ENCODE data around the gene DOK4. TPM values are rescaled to one million over a fixed set of nuclear protein-coding genes. Genes with fewer than 3 reads are reported as not detected.
"Not testable (repeated sequence)": the region's sequence is repeated elsewhere in the genome, so short reads cannot be mapped to it uniquely, and the experiment has no call there.

Gene DOK4
- polyA plus RNA-seq, 4 donors = 33.1 to 35.0 (median 34.1) TPM

DNA sequence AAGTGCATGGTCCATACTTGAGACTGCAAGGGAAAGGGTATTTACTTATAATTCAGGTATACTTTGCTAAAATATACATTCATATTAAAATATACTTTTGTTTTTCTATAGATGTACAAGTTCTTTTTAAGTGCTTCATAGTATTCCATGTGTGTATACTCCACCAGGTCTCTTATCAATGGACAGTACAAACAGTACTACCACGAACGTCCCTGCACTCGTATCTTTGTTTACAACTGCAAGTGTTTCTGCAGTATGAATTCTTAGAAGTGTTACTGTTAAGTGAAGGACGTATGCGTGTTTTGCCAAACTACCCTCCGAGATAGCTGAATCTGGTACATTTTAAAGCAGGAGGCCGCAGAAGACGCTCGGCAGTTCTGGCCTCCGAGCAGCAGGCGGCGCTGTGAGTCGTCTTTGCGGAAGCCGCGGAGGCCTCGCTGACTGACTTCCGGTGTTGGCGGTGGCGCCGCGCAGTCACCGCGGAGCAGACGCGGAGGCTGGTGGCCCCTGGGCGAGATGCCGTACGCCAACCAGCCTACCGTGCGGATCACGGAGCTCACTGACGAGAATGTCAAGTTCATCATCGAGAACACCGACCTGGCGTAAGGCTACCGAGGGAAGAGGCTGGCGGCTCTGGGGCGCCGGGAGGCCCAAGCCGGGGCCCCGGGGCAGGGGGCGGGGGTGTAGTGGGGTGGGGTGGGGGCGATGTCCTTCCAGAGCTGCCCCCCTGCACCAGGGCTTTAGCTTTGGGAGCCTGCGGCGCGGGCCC is 23.9 kb downstream of the DOK4 start, which contains the start of gene POLR2C:
Gene POLR2C, plus strand, starts transcription at position 471 of the 769 bp plus-strand sequence. Its CDS starts 46 bp downstream, at position 517.
- peak in 3 of 4 donors; percentile 74 to 87 (median 77) for DNase-seq (ENCODE audit: low read depth in 4 of 4, low spot score in 3 of 4)

DNA sequence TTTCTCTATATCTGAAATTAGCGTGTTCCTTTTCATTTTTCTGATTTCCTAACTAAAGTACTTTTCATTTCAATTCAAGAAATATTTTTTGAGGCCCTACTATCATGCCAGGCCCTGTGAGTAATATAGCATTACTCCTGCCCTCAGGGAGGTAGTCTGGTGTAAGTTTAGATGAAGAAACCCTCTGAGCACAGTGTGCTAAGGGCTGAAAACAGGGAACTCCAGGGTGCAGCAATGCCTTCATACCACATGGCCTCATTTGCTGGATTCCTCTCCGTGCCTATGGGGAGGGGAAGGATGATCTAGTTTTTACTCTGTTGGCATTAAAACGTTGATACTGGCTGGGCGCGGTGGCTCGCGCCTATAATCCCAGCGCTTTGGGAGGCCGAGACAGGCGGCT is 34.3 kb downstream of the DOK4 start:
- no peak for DNase-seq (ENCODE audit: low read depth in 4 of 4, low spot score in 3 of 4)

DNA sequence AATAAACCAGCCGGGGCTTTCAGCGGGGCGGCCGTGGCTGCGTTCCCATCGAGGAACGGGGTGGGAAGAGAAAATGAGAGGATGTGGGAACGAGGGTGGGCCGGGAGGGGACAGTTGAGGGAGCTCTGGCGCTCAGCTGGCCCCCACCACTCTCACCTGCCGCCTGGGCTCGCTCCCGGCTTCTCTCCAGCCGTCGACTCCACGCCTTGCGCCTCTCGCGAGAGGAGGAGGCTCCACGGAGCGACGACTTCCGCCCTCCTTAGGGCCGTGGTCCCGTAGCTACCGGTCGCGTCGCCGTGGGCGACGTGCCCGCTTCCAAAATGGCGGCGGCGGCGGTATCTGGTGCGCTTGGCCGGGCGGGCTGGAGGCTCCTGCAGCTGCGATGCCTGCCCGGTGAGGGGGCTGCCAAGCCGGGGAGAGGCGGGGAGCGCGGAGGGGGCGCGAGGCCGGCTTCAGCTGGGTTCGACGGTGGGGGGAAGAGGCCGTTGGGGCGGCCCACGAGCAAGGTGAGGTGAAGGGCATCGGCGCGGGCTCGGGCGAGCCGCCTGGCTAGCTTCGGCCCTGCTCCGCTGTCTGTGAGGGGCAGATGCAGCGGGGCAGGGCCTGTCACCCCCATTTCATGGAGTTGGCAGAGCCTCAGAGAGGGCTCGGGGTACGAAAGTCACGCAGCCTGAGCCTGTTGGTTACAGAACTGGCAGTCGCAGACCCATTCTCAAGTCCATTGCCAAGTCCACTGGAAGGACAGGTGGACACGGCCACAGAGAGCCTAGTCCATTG is 38.9 kb downstream of the DOK4 start, which contains the start of the genes CIAPIN1 and COQ9:
Gene CIAPIN1, minus strand, starts transcription at position 200 of the 777 bp plus-strand sequence. CDS start 6,457 bp downstream, outside the sequence.
Gene COQ9, plus strand, starts transcription at position 294 of the 777 bp plus-strand sequence. Its CDS starts 27 bp downstream, at position 321.
- peak; percentile 86 to 92 (median 88) for DNase-seq (ENCODE audit: low read depth in 4 of 4, low spot score in 3 of 4)

DNA sequence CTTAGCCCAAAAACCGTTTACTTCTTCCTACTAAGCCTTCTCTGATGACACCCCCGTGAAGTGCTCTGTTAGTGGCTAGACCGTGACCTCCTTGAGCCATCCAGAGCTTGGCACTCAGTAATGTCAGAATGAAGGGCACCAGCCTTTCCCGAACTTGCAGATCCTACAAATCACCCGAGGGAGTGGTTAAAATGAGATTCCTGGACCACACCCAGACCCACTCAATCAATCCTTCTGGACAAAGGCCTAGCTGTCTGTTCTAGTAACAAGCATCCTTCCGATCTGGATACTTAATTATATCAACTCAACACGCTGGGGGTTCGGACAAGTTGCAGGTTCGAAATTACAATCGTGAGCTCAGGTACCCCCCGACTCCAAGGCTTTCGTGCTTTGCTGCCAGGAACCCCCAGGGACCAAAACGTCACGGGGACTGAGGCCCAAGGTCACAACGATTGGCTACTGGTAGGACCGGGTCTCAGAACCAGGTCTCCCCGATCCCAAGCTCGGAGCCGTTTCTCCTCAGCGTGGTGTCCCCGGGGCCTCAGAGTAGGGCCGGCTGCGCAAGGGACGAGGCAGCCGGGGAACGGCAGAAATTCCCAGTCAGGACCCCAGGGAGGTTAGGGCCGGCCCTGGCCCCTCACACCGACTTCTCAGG is 39.6 kb downstream of the DOK4 start:
- DNase-seq (ENCODE audit: low read depth in 4 of 4, low spot score in 3 of 4) = peak in 2 of 4 donors; percentile 16

DNA sequence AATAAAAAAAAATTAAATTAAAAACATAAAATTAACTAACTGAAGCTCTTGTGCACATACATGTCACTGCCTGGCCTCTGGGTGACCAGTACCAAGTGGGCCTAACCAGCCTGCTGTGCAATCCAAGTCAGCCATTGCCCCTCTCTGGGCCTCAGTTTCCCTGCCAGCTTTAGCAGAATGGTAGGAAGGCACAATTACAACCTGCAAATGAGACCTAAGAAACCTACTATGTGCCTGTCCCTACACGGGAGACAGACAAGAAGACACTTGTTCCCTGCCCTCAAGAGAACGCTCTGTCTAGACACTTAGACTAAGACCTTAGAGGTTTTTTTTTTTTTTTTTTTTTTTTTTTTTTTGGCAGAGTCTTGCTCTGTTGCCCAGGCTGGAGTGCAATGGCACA is 40.8 kb downstream of the DOK4 start:
- DNase-seq (ENCODE audit: low read depth in 4 of 4, low spot score in 3 of 4) = no peak

DNA sequence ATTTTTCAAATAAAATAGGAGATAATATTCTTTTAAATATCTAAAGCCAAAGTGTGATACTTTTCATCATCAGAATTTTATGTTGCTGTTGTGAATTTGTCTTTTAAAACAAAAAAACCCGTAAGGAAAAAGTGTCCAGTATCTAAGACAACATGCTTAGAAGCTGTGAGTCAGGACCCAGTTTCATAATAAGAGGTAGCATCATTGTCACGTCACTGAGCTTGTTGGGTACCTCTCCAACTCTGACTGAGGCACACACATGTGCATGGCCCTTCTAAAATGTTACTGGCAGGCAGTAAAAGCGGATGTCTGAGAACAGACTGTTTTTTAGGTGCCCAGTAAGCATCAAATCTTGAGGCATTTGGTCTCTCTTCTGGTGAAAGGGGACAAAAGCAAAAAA is 41.6 kb downstream of the DOK4 start:
- DNase-seq (ENCODE audit: low read depth in 4 of 4, low spot score in 3 of 4) = no peak

DNA sequence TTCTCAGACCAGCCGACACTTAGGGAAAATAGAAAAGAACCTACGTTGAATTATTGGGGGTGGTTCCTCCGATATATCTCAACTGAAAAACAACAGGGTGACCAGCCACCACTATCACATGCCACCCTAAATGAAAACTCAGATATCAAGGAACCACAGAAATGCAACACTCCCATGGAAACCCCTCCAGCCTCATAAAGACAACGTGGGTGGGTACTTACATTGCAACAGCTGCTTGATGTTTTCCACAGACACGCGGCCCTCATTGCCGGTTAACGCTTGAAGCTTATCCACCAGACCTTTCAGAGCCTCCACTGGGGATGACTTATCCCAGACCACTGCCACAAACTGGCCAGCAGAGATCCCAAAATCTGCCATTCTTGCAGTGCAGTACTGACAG is 45.7 kb downstream of the DOK4 start:
- not testable (repeated sequence) for DNase-seq (ENCODE audit: low read depth in 4 of 4, low spot score in 3 of 4)

DNA sequence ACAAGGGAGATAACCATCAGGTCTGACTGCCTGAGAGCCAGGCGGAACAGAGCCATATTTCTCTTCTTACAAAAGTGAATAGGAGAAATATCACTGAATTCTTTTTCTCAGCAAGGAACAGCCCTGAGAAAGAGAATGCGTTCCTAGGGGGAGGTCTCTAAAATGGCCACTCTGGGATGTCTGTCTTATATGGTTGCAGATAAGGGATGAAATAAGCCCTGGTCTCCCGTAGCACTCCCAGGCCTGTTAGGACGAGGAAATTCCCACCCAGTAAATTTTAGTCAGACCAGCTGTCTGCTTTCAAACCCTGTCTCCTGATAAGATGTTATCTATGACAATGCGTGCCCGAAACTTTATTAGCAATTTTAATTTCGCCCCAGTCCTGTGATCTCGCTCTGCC is 46.3 kb downstream of the DOK4 start:
- not testable (repeated sequence) for DNase-seq (ENCODE audit: low read depth in 4 of 4, low spot score in 3 of 4)

DNA sequence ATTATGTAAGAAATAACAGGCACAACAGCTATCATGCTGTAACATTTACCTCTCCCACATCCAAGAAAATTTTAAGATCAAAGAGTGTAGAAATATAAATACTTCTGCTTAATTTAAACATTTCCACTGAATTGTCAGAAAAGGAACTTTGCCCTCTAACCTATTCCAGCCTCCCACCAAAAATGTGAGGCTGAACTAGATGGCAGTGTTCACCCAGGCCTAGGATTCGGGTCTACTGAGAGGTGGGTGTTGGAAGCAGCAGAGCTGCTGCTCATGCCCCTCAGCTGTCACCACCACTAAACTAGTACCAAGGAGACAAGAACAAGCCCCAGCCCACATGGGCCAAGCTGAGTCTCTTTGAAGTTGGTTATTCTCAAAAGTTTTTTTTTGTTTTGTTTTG is 50.5 kb downstream of the DOK4 start:
- DNase-seq (ENCODE audit: low read depth in 4 of 4, low spot score in 3 of 4) = no peak

DNA sequence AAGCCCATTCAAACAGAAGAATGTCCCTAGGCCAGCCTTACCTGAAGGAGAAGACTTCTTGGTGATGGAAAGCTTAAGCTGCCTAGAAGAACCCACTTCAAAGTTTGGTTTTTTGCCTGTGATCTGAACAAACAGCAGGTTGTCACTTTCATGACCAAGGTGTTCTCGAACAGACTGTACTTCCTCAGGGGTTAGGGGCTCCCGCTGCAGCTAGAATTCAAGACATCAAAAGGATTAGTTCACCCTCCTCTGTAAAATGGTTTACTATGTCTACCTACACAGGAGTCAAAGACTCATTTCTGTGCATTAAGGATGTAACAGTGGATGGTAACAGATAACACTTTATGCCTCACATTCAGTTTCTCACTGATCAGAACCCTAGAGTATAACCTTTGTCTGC is 52.3 kb downstream of the DOK4 start:
- DNase-seq (ENCODE audit: low read depth in 4 of 4, low spot score in 3 of 4) = no peak

DNA sequence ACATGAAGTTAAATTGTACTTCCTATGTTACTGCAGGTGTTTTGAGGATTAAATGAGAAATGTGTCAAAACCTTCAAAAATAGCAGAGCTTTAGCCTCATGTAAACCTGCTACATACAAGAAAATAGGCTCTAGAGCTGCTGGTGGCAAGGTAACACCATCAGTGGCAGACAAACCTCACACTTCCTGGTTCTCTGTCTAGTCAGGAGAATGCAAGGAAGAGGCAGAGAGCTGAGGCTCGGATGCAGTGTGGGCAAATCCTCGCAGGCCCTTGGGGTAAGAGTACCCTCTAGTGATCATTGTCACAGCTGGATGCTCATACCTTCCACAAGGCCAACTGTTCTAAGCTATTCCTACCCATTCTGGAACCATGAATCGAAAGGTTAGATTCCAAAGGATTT is 53.3 kb downstream of the DOK4 start:
- DNase-seq (ENCODE audit: low read depth in 4 of 4, low spot score in 3 of 4) = no peak

DNA sequence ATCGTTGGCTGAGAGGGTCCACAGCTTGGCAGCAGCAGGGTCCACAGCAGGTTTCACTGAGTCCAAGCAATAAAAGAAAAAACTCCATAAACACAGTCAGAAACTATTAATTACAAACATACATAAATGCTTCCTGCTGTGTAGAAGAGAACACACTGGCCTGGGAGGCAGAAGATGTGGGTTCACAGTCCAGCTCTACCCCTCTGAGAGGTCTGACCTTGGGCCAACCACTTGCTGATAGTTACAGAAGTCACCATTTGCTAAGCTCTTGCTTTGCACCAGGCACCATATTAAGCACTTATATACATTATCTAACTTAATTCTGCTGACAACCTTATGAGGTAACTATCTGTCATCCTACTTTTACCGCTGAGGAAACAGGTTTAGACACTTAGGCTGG is 53.8 kb downstream of the DOK4 start:
- no peak for DNase-seq (ENCODE audit: low read depth in 4 of 4, low spot score in 3 of 4)

DNA sequence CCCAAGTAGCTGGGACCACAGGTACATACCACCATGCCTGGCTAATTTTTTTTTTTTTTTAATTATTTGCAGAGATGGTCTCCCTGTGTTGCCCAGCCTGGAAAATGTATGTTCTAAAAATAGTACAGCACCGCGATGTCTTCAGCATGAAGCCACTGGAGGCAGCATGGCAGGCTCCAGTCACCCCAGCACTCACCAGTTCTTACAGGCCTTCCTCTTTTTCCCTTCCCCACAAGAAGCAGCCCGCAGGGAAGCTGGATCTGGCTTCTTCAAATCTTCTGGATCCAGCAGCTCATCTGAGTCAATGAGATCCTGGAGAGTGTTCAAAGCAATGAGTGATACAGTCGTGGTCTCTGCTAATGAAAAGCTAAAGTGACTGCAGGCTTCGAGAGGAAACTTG is 55.3 kb downstream of the DOK4 start:
- no peak for DNase-seq (ENCODE audit: low read depth in 4 of 4, low spot score in 3 of 4)

DNA sequence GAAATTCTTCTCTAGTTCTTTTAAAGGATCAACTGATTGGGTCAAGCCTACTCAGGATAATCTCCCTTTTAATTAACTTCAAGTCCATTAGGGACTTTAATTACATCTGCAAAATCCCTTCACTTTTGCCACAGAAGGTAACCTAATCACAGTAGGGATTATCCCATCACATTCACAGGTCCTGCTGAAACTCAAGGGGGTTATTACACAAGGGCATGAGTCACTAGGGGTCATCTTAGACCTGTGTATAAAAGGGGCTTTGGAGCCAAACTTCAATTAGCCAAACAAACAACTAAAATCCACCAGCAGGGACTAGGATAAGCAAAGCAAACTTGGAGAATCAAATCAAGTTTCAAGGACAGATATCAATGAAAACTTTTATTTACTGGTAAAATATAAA is 58.5 kb downstream of the DOK4 start:
- DNase-seq (ENCODE audit: low read depth in 4 of 4, low spot score in 3 of 4) = no peak

DNA sequence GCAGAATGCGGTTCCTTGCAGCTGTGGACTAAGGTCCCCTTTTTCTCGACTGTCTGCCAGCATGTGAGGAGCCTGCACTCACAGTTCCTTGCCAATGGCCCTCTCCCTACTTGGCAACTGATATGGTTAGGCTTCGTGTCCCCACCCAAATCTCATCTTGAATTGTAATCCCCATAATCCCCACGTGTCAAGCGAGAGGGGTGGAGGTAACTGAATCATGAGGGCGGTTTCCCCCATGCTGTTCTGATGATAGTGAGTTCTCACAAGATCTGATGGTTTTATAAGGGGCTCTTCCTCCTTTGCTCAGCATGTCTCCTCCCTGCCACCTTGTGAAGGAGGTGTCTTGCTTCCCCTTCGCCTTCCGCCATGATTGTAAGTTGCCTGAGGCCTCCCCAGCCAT is 59.0 kb downstream of the DOK4 start:
- no peak for DNase-seq (ENCODE audit: low read depth in 4 of 4, low spot score in 3 of 4)

DNA sequence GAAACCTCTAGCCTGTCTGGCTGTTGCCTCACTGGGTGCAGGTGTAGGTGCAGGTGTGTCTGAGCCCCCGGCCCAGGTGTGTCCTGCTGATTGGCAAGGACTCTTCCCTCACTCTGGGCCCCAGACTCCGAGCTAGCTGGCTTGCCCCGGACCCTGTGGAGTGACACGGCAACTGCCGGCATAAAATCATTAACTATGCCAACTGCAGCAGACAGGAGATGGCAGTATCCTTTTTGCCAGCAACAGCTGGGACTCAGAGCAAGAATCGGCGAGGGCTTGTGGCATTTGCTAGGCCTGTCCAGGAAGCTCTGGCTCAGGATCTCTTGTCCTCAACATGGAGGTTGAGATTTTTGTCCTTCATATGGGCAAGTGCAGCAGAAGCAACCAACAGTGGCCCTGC is 59.9 kb downstream of the DOK4 start:
- DNase-seq (ENCODE audit: low read depth in 4 of 4, low spot score in 3 of 4) = no peak

DNA sequence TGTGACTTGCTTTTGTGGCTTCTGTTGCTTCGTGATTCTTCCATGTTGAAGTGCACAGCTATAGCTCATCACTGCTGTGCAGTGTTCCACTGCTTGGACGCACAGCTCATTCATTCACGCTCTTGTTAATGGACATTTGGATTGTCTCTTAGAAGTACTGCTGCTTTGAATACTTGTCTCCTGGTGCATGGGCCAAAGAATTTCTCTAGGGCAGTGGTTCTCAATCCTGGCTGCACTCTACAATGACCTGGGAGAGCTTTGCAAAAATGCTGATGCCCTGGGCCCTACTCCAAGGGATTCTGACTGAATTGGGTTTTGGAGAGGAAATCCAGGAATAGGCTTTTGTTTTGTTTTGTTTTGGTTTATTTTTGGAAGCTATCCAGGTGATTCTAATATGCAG is 61.7 kb downstream of the DOK4 start:
- DNase-seq (ENCODE audit: low read depth in 4 of 4, low spot score in 3 of 4) = no peak

DNA sequence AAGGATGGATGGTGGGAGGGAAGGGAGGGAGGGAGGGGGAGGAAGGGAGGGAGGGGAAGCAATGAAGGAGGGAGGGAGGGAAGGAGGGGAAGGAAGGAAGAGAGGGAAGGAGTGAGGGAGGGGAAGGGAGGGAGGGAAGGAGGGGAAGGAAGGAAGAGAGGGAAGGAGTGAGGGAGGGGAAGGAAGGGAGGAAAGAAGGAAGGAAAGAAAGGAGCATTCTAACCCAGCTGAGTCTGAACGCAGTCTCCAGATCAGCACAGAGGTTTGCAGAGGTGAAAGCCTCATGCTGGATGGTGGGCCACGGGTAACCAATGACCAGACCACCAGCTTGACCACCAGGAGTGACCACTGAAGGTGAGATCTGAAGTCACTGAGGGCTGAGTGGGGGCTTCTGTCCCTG is 63.1 kb downstream of the DOK4 start:
- no peak for DNase-seq (ENCODE audit: low read depth in 4 of 4, low spot score in 3 of 4)

DNA sequence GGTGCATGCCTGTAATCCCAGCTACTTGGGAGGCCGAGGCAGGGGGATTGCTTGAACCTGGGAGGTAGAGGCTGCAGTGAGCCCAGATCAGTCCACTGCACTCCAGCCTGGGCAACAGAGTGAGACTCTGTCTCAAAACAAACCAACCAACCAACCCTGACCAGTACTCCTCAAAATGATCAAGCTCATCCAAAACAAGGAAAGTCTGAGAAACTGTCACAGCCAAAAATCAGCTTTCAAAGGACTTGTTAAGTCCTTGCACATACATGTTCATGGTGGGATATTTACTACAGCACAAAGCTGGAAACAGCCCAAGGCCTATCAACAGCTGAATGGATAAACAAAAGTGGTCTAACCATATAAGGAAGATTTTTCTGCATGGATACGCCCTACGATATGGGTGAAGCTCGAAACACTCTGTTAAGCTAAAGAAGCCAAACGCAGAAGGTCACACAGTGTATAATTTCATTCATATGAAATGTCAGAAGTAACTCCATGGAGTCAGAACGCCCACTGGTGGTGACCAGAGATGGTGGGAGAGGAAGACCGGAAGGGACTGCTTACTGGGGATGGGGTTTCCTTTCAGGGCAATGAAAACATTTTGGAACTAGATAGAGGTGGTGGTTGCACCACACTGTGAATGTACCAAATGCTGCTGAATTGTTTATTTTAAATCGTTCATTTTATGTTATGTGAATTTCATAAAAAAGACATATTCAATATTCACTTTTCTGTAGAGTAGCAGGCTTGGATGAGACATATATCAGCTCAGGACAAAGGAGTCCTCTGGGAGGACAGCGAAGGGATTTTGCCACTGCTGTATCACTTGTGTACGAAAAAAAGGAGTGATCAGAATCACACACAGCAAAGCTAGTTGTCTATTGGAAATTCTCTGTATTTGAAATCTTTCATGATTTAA is 64.0 kb downstream of the DOK4 start:
- DNase-seq (ENCODE audit: low read depth in 4 of 4, low spot score in 3 of 4) = peak in 3 of 4 donors; percentile 55 to 63 (median 61)
